IPS-18c (cell line): Measurements from ENCODE around the gene MRPL41.
"Not testable (repeated sequence)": the region's sequence is repeated elsewhere in the genome, so short reads cannot be mapped to it uniquely, and the experiment has no call there.

Experiments
- H3K4me3 ChIP-seq: 2 replicates; pipeline ENCODE4 v1.7.0; 2013; ENCODE audit warnings: low read depth, mild to moderate bottlenecking, low read length, moderate library complexity; ENCODE audit not compliant: insufficient read depth
- H3K9me3 ChIP-seq: one replicate; pipeline ENCODE4 v1.6.1; 2013; ENCODE audit warnings: mild to moderate bottlenecking, low read length, moderate library complexity; ENCODE audit not compliant: control insufficient read depth, insufficient read depth

MRPL41 gene

GRCh38 chr9:137518661-137519459 lies 32.8 kb upstream of the MRPL41 start:
- not testable (repeated sequence) for H3K9me3 ChIP-seq

DNA sequence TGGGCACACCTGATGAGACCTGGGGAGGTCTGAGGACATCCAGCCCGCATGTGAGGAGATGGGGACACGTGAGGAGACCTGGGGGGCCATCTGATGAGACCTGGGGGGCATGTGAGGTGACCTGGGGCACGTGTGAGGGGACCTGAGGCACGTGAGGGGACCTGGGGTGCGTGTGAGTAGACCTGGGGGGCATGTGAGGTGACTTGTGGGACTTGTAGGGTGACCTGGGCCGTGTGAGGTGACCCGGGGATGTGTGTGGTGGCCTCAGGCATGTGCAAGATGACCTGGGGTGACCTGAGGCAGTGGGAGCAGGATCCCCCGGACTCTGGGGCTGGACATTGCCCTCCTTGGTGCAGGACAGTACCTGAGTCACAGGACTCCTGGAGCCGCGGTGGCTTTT lies 32.1 kb upstream of the MRPL41 start:
- Histone ChIP-seq H3K9me3 (no peaks in the 10 kb centered on the region), H3K4me3 (no peak overlapping the region)

More at GRCh38 chr9:137518661-137519459, 32.8 kb upstream of the MRPL41 start:
- not testable (repeated sequence) for H3K4me3 ChIP-seq

DNA sequence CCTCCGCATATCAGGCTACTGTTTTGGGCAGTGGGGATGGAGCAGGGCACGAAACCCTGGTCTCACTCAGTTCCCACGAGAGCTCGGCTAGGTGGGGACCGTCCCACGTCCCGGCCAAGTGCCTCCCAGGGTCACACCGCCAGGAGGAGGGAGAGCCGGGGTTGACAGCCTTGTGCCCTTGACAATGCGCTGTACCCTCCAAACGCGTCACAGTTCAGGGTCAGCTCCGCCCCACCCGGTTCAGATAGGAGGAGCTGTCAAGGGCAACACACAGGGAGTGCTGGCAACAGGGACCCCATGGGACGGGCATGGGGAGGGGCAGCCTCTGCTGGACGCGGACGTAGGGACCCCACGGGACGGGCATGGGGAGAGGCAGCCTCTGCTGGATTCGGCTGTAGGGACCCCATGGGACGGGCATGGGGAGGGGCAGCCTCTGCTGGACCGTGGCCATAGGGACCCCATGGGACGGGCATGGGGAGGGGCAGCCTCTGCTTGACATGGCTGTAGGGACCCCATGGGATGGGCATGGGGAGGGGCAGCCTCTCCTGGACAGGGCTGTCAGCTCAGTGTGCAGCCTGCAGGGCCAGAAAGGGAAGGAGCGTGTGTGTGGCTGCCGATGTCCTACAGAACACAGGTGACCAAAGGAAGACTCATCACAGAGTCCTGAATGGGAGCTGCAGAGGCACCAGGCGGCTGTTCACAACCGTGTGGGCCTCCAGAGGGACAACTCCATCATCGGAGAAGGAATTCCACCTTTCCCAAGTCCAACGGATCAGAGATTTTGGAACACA lies 30.9 kb upstream of the MRPL41 start:
- H3K9me3 ChIP-seq, result no peaks in the 10 kb centered on the region
- H3K4me3 ChIP-seq, result no peak overlapping the region

DNA sequence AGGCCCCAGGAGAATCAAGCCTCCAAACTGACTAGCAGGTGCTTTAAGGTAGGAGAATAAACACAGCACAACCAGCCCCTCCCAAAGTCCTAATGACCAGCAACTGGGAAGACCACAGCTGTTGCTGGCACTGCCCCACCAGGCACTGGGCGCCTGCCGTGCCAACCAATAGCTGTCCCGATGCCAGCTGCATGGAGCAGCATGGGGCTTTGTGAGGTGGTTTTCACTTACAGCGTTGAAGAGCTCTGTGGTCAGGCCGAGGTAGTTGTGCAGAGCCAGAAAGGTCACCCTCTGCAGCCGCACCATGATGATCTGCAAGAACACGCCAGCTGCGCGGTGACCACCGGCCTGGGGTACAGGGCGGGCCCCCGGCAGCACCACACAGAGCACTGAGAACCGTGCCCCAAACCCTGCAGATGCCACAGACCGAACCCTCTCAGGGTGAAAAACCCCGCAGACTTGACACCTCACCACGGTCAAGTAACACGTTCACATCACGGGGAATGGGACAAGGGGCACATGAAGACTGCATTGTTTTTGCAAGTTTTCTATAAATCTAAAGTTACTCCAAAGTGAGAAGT lies 30.2 kb upstream of the MRPL41 start:
- Histone ChIP-seq H3K4me3 (no peak overlapping the region), H3K9me3 (no peaks in the 10 kb centered on the region)

DNA sequence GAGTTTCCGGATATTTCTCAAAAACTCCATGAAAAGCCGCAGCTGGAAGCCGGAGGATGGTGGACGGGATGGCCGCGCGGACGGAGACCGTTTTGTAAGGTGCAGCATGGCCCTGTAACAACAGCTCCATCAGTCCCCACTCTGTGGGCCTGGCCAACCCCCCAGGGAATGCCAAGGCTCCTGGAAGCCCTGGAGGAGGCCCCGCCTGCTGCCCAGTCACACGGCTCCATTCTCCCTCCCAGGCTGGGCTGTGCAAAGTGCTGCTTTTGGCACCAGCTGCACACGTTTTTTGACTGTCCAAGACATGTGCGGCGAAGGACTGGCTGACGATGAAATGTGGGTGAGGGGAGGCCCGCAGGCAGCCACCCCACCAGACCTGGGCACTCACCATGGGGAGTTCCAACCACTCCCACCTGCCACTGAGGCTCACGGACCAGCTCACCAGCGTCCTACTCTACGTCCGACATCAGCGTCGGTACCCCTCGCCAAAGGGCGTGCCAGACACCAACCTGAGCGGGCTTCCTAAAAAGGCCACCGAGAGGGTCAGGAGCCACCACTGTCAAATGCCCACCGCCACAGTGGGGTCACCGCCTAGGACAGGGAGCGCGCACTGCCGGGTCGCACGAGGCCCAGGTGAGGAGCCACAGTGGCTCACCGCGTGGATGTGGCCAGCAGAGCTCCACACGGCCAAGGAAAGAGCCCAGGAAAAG lies 28.8 kb upstream of the MRPL41 start:
- Histone ChIP-seq H3K4me3 (no peak overlapping the region), H3K9me3 (no peaks in the 10 kb centered on the region)

GRCh38 chr9:137524161-137524980 lies 27.3 kb upstream of the MRPL41 start:
- Histone ChIP-seq H3K9me3 (no peaks in the 10 kb centered on the region), H3K4me3 (no peak overlapping the region)

- no peak overlapping the region for H3K4me3 ChIP-seq
These were observed 26.7 kb upstream of the MRPL41 start for GRCh38 chr9:137524981-137525317.

GRCh38 chr9:137530331-137530730 lies 21.3 kb upstream of the MRPL41 start:
- Histone ChIP-seq H3K4me3 (no peak overlapping the region), H3K9me3 (no peaks in the 10 kb centered on the region)

More at GRCh38 chr9:137524981-137525317, 26.7 kb upstream of the MRPL41 start:
- H3K9me3 ChIP-seq, result no peaks in the 10 kb centered on the region

- H3K4me3 ChIP-seq, result no peak overlapping the region
- H3K9me3 ChIP-seq, result no peaks in the 10 kb centered on the region
These were observed 20.4 kb upstream of the MRPL41 start for GRCh38 chr9:137531099-137531765.

DNA sequence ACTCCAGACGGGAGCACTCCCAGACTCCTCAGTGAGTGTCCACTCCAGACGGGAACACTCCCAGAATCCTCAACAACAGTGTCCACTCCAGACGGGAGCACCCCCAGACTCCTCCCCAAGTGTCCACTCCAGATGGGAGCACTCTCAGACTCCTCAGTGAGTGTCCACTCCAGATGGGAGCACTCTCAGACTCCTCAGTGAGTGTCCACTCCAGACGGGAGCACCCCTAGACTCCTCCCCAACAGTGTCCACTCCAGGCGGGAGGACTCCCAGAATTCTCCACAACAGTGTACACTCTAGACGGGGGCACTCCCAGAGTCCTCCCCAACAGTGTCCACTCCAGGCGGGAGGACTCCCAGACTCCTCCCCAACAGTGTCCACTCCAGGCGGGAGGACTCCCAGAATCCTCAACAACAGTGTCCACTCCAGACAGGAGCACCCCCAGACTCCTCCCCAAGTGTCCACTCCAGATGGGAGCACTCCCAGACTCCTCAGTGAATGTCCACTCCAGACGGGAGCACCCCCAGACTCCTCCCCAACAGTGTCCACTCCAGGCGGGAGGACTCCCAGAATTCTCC lies 18.7 kb upstream of the MRPL41 start:
- not testable (repeated sequence) for H3K9me3 ChIP-seq, H3K4me3 ChIP-seq

- Histone ChIP-seq H3K4me3 (no peak overlapping the region), H3K9me3 (no peaks in the 10 kb centered on the region)
These were observed 17.2 kb upstream of the MRPL41 start for GRCh38 chr9:137534256-137535119.

GRCh38 chr9:137535120-137535428 lies 16.6 kb upstream of the MRPL41 start:
- H3K4me3 ChIP-seq, result no peak overlapping the region

DNA sequence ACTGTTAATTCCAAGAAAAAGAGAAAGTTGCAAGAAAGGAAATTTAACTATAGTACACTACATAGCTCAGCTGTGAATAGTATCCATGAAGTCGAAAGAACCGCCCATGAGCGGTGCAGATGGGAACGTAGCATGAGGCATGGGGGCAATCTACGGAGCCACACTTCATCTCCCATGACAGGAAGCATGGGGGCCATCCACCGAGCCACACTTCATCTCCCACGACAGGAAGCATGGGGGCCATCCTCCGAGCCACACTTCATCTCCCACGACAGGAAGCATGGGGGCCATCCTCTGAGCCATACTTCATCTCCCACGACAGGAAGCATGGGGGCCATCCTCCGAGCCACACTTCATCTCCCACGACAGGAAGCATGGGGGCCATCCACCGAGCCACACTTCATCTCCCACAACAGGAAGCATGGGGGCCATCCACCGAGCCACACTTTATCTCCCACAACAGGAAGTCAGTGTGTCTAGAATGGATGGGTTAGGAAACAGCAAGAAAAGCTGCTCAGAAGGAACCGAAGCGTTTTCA lies 15.0 kb upstream of the MRPL41 start:
- not testable (repeated sequence) for H3K4me3 ChIP-seq, H3K9me3 ChIP-seq

More at GRCh38 chr9:137535120-137535428, 16.6 kb upstream of the MRPL41 start:
- no peaks in the 10 kb centered on the region for H3K9me3 ChIP-seq

DNA sequence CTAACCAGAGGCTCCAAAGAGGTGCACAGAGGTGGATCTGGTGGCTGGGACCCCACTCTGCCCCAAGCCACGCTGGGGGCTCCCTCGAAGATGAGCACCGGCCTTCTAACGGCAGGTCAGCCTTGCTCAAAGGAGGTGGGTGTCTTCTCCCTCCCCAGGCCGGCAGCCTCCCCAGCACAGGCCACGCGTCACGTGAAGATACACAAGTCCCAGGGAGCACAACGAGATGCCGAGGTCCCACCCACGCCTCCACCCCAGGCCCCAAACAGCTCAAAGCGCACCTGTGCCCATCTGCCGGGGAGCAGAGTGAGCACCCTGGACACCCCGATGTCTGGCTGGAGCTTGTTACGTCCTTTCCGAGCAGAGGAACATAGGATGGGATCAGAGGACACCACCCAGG lies 13.6 kb upstream of the MRPL41 start:
- no peaks in the 10 kb centered on the region for H3K9me3 ChIP-seq
- H3K4me3 ChIP-seq, result no peak overlapping the region

GRCh38 chr9:137540536-137540935 lies 11.1 kb upstream of the MRPL41 start:
- no peak overlapping the region for H3K4me3 ChIP-seq
- H3K9me3 ChIP-seq, result no peaks in the 10 kb centered on the region
